Measurements from ENCODE around the gene TMEM266. TPM values are rescaled to one million over a fixed set of nuclear protein-coding genes. Genes with fewer than 3 reads are reported as not detected.
A peak's percentile ranks its signal among the peaks of the same experiment; 100 is the strongest.

The TMEM266 gene
- total and polyA plus RNA-seq, 2 of the 4 experiments (the other 2 are of a cell fraction), result not detected

GRCh38 chr15:76239786-76240185 is 180.0 kb downstream of the TMEM266 start:
- ChIA-PET POLR2A (ENCODE audit: unreplicated experiment) (no interaction called here), CTCF (interaction anchor here (0.6 to 0.9 kb wide), 2 partner anchors 8 to 91 kb away, joined by 3 read pairs; no protein-coding TSS in a partner anchor)
- in situ Hi-C loops (cut with MboI; ENCODE audit: low sequenced_read_pairs) (loop anchor here (10.0 kb wide), 1 partner anchor 625 kb away; no protein-coding TSS in a partner anchor), intact Hi-C loops (cut with micrococcal nuclease) (loop anchor here (5.0 kb wide), 1 partner anchor 98 kb away; the partner anchor contains the start of gene ISL2), dilution Hi-C loops (cut with HindIII; ENCODE audit: low sequenced_read_pairs, unreplicated experiment) (no loop called here)
- no peak overlapping the region for H3K18ac ChIP-seq (ENCODE audit: low read depth, low read length)
- H4K5ac ChIP-seq (ENCODE audit: low read depth, low read length), result no peak overlapping the region
- no peak overlapping the region for H2BK120ac ChIP-seq (ENCODE audit: low read depth, low read length)
- H3K27me3 ChIP-seq (ENCODE audit: control insufficient read depth, insufficient read depth, low read length), result no peaks in the 10 kb centered on the region
- H3K4me2 ChIP-seq (ENCODE audit: low read depth, low read length), result no peak overlapping the region
- DNase-seq, result peak; percentile 18
- H2AK5ac ChIP-seq (ENCODE audit: low read depth, low read length), result no peak overlapping the region
- peaks cover 3% of the 10 kb centered on the region; the same call in 1 of the 2 replicates for H4K20me1 ChIP-seq (ENCODE audit: insufficient read depth, low read length)
- BruUV-seq (replicated peaks), result no TSS peak
- WGBS, 2 experiments (ENCODE audit: extremely low coverage in 2 of 2, insufficient read length in 1 of 2), result no CpG with 5 or more reads among the region's 1 CpG
- no peak overlapping the region for H3K9ac ChIP-seq (ENCODE audit: low read depth, low read length)
- no peak overlapping the region for H2AFZ ChIP-seq (replicated peaks; ENCODE audit: low read length, poor library complexity)
- no peak overlapping the region for H4K91ac ChIP-seq (ENCODE audit: insufficient read depth, low read depth, low read length)
- no peak overlapping the region for H3K23ac ChIP-seq (ENCODE audit: low read depth, low read length)
- H2AK9ac ChIP-seq (replicated peaks; ENCODE audit: low read depth, low read length, poor library complexity), result no peak overlapping the region
- H2BK15ac ChIP-seq (ENCODE audit: low read depth, low read length), result no peak overlapping the region
- no peaks in the 10 kb centered on the region for H3K9me3 ChIP-seq (ENCODE audit: control insufficient read depth, insufficient read depth, low read length)
- H3K56ac ChIP-seq (ENCODE audit: extremely low read depth, insufficient read depth, low read length), result no peak overlapping the region
- peaks cover 6 to 10% of the 10 kb centered on the region in 2 experiments; a peak in 3 of 4 replicates for H3K79me1 ChIP-seq (ENCODE audit: low read depth in 1 of 2, low read length in 2 of 2)
- no peak overlapping the region for H3K4ac ChIP-seq (ENCODE audit: low read depth, low read length)
- no peak overlapping the region for H2BK20ac ChIP-seq (ENCODE audit: low read depth, low read length)
- H4K8ac ChIP-seq (ENCODE audit: low read depth in 2 of 2, low read length in 2 of 2), result no peak overlapping the region
- H3K4me1 ChIP-seq (ENCODE audit: control insufficient read depth, insufficient read depth, low read length), result no peaks in the 10 kb centered on the region; the same call in 1 of the 2 replicates
- H3K4me3 ChIP-seq (ENCODE audit: insufficient read depth, low read depth, low read length), result no peak overlapping the region
- no peak overlapping the region for H2BK5ac ChIP-seq (ENCODE audit: low read depth, low read length, poor library complexity, severe bottlenecking)
- TF ChIP-seq MXI1 (IDR thresholded peaks at IDR 0.05; ENCODE audit: borderline replicate concordance, low read depth, low read length) (no peak), CHD1 (IDR thresholded peaks at IDR 0.05; ENCODE audit: low read depth, low read length) (no peak), NFE2L2 (IDR thresholded peaks at IDR 0.05; ENCODE audit: low read depth, low read length) (no peak), SMC3 (IDR thresholded peaks at IDR 0.05; ENCODE audit: low read depth, low read length) (no peak), MAFK (IDR thresholded peaks at IDR 0.05; ENCODE audit: low read depth, low read length) (no peak), POLR2A (IDR thresholded peaks at IDR 0.05; ENCODE audit: low read depth, low read length) (no peak), ELK1 (IDR thresholded peaks at IDR 0.05; ENCODE audit: borderline replicate concordance, low read depth, low read length) (no peak), CTCF (conservative IDR thresholded peaks at IDR 0.05; ENCODE audit: low read depth, low read length) (no peak), FOS (IDR thresholded peaks at IDR 0.05; ENCODE audit: low read depth, low read length) (no peak), USF2 (IDR thresholded peaks at IDR 0.05; ENCODE audit: low read depth, low read length) (no peak), RFX5 (IDR thresholded peaks at IDR 0.05; ENCODE audit: low read depth, low read length) (no peak), RAD21 (IDR thresholded peaks at IDR 0.05; ENCODE audit: low read length) (no peak)
- H3K27ac ChIP-seq (ENCODE audit: insufficient read depth, low read length), result no peak overlapping the region
- no peaks in the 10 kb centered on the region for H3K9me1 ChIP-seq (ENCODE audit: insufficient read depth, low read length)
- peaks cover 4% of the 10 kb centered on the region for H3K36me3 ChIP-seq (ENCODE audit: control insufficient read depth, insufficient read depth, low read length)
- no peak for ATAC-seq (ENCODE audit: low read depth)
- H3K14ac ChIP-seq (replicated peaks; ENCODE audit: low read depth, low read length), result no peak overlapping the region
